ENCODE results near the gene EXOSC5. TPM values are rescaled to one million over a fixed set of nuclear protein-coding genes. Genes with fewer than 3 reads are reported as not detected.

EXOSC5 gene
- total and polyA plus RNA-seq, 8 donors, result 10.7 to 33.7 (median 14.5) TPM

DNA sequence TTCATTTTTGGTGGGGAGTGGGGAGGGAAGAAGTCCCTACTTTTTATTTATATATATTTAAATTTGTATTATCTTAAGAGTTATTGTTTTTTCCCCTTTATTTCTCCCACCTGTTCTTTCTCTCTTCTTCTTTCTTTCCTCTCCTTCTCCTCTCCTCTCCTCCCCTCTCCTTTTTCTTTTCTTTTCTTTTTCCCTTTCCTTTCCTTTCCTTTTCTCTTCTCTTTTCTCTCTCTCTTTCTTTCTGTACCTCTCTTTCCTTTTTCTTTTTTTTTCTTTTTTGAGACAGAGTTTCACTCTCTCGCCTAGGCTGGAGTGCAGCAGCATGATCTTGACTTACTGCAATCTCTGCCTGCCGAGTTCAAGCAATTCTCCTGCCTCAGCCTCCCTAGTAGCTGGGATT, 2.4 kb upstream of the EXOSC5 start:
- FAIRE-seq, result no peak

DNA sequence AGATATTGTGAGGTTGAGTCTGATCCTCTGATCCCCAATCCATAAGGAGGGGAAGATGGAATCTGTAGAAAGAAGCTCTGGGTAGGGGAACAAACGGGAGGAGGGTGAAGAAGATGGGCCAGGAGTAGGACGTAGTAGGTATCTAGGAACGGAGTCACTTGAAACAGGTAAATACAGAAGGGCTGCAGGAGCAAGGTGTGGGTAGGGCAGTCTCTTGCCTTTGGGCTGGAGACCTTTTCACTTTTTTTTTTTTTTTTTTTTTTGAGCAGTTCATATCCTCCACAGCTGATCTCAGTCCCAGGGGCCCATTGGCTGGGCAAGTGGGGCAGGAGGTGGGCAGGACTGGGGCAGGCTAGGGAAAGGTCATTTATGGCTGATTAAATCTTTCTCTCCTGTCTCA, 1.9 kb upstream of the EXOSC5 start:
- TF ChIP-seq, protein P1, sequence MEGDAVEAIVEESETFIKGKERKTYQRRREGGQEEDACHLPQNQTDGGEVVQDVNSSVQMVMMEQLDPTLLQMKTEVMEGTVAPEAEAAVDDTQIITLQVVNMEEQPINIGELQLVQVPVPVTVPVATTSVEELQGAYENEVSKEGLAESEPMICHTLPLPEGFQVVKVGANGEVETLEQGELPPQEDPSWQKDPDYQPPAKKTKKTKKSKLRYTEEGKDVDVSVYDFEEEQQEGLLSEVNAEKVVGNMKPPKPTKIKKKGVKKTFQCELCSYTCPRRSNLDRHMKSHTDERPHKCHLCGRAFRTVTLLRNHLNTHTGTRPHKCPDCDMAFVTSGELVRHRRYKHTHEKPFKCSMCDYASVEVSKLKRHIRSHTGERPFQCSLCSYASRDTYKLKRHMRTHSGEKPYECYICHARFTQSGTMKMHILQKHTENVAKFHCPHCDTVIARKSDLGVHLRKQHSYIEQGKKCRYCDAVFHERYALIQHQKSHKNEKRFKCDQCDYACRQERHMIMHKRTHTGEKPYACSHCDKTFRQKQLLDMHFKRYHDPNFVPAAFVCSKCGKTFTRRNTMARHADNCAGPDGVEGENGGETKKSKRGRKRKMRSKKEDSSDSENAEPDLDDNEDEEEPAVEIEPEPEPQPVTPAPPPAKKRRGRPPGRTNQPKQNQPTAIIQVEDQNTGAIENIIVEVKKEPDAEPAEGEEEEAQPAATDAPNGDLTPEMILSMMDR (IDR thresholded peaks at IDR 0.05), result no peak
- peak overlapping the region in 2 of 4 donors; percentile 87 to 95 for H3K4me3 ChIP-seq
- no peaks in the 10 kb centered on the region for H3K36me3 ChIP-seq
- ATAC-seq (no peak), DNase-seq (no peak), FAIRE-seq (no peak)
- H3K27me3 ChIP-seq, result no peaks in the 10 kb centered on the region
- intact Hi-C loops (cut with DNase I), result no loop called here
- WGBS, 2 donors, result 42 to 53% methylated on average over 3 of the region's 3 CpGs
- peaks cover 0 to 19% (median 9%) of the 10 kb centered on the region in 3 donors for H3K4me1 ChIP-seq
- H3K9me3 ChIP-seq, result no peaks in the 10 kb centered on the region
- H3K27ac ChIP-seq, result no peak overlapping the region

More for the DNA sequence above, 2.4 kb upstream of the EXOSC5 start:
- H3K4me1 ChIP-seq, result peaks cover 0 to 19% (median 9%) of the 10 kb centered on the region in 3 donors
- H3K27me3 ChIP-seq, result no peaks in the 10 kb centered on the region
- no peaks in the 10 kb centered on the region for H3K36me3 ChIP-seq
- TF ChIP-seq, protein P1 (IDR thresholded peaks at IDR 0.05), result no peak
- intact Hi-C loops (cut with DNase I), result no loop called here
- no peak overlapping the region for H3K27ac ChIP-seq
- ATAC-seq (no peak), DNase-seq (no peak)
- H3K9me3 ChIP-seq, result no peaks in the 10 kb centered on the region
- H3K4me3 ChIP-seq, result no peak overlapping the region
- WGBS, 2 donors, result 84 to 95% methylated on average over 2 of the region's 2 CpGs

DNA sequence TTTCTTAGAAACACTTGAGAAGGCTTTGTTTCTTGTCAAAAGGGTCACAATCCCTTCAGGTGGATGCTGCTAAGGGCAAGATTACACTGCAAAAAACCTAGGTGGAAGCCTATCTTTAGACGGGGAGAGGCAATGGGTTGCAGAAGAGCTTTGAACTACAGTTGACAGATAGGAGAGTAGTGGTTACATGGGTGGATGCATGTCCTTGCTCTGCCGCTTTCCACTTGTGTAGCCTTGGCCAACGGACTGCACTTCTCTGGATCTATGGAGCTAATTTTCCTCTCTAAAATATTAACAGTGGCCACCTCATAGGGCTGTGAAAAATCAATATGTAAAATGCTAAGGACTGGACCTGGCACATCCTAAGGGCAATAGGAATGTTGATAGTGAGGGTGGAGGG, 1.4 kb upstream of the EXOSC5 start:
- no peak for FAIRE-seq
- intact Hi-C loops (cut with DNase I), result no loop called here
- no peaks in the 10 kb centered on the region for H3K9me3 ChIP-seq
- no peak overlapping the region for H3K27ac ChIP-seq
- no peaks in the 10 kb centered on the region for H3K36me3 ChIP-seq
- no peaks in the 10 kb centered on the region for H3K27me3 ChIP-seq
- H3K4me1 ChIP-seq, result peaks cover 0 to 19% (median 9%) of the 10 kb centered on the region in 3 donors
- TF ChIP-seq, protein P1 (IDR thresholded peaks at IDR 0.05), result no peak
- no peak for ATAC-seq
- H3K4me3 ChIP-seq, result peak overlapping the region; percentile 51 to 95 (median 76)
- DNase-seq, result no peak
- 14% methylated on average over 3 of the region's 3 CpGs for WGBS, 2 donors

DNA sequence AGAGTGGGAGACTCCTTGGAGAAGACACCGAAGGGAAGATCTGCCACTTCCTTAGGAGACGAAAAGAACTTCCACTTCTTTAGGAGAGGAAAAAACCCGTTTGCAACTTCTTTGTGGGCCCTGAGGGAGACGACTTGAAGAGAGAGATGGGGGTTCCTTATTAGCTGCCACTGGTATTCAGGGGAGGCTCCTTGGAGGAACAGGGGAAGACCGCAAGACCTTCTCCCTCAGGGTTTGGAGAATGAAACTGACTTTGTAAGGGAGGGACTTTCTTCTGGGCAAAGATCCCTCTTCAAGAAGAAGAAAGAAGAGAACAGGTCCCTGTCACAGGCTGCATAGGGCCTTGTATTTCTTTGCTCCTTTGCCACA, 875 bp upstream of the EXOSC5 start:
- WGBS, 2 donors, result 0% methylated on average over 5 of the region's 5 CpGs
- no peaks in the 10 kb centered on the region for H3K36me3 ChIP-seq
- no peak for DNase-seq
- intact Hi-C loops (cut with DNase I), result no loop called here
- H3K4me1 ChIP-seq, result peaks cover 0 to 16% (median 9%) of the 10 kb centered on the region in 3 donors
- H3K4me3 ChIP-seq, result peak overlapping the region; percentile 51 to 95 (median 76)
- FAIRE-seq, result no peak
- no peaks in the 10 kb centered on the region for H3K27me3 ChIP-seq
- no peaks in the 10 kb centered on the region for H3K9me3 ChIP-seq
- ATAC-seq, result peak in 1 of 4 donors; percentile 1
- H3K27ac ChIP-seq, result peak overlapping the region; percentile 93 to 99 (median 96)
- TF ChIP-seq, protein P1 (IDR thresholded peaks at IDR 0.05), result no peak

DNA sequence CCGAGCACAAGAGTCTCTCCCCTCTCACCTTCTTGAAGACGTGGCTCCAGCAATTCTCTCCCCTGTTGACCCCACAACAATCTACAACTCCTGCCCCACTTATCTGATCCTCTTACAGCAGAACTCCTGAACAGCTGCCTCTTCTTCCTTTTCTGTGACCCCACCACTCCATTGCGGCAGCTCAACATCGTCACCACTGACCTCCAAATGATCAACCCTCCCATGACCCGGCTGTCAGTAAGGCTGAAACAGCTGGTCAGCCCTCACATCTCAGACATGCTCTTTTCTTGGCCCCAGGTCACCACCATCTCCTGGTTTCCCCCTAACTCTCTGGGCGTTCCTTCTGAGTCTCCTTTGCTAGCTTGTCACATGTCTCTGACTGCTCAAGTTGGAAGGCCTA, 1.8 kb downstream of the EXOSC5 start:
- H3K27me3 ChIP-seq, result no peaks in the 10 kb centered on the region
- ATAC-seq, result no peak
- TF ChIP-seq, protein P1 (IDR thresholded peaks at IDR 0.05), result no peak
- intact Hi-C loops (cut with DNase I), result no loop called here
- peak overlapping the region in 1 of 4 donors; percentile 87 for H3K4me3 ChIP-seq
- 69 to 80% methylated on average over 6 of the region's 6 CpGs for WGBS, 2 donors
- H3K9me3 ChIP-seq, result no peaks in the 10 kb centered on the region
- no peak for DNase-seq
- FAIRE-seq, result no peak
- H3K27ac ChIP-seq, result no peak overlapping the region
- peaks cover 0 to 16% (median 9%) of the 10 kb centered on the region in 3 donors for H3K4me1 ChIP-seq
- peaks cover 0 to 18% (median 6%) of the 10 kb centered on the region in 3 donors for H3K36me3 ChIP-seq

All from pancreas (tissue), 10 donors.